H54 (cell line): ENCODE results near the gene SORCS2.

Source experiments
- DNase-seq: peaks from one replicate; pipeline ENCODE4 v3.0.0; 2011; ENCODE audit warnings: low spot score, mixed read lengths; ENCODE audit not compliant: insufficient read length
- FAIRE-seq: peaks from 3 replicates; lab custom pipeline; 2011; peaks lifted over from hg19 to GRCh38; lab: Jason Lieb, UNC
- POLR2A ChIP-seq: IDR thresholded peaks from 2 replicates; pipeline ENCODE4 v1.6.1; 2011; ENCODE audit warnings: low read depth, mild to moderate bottlenecking, low read length

The SORCS2 gene

DNA sequence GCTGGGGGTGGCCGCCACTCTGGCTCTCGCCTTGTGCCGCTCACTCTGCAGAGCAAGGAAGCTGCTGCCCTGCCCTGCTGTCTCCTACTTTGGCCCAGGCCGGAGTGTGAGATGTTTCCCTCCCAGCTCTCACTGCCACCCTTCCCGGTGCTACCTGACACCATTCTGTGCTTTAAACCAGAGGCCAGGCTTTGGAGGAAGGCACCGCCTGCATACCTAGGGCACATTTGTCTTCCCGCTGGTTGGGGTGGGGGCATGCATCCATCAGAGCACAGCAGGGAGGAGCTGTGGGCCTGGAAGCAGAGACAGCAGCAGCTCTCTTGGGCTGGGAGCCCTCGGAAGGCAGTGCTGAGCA, 339.3 kb downstream of the SORCS2 start:
- no peak for DNase-seq
- no peak for TF ChIP-seq POLR2A
- no peak for FAIRE-seq

DNA sequence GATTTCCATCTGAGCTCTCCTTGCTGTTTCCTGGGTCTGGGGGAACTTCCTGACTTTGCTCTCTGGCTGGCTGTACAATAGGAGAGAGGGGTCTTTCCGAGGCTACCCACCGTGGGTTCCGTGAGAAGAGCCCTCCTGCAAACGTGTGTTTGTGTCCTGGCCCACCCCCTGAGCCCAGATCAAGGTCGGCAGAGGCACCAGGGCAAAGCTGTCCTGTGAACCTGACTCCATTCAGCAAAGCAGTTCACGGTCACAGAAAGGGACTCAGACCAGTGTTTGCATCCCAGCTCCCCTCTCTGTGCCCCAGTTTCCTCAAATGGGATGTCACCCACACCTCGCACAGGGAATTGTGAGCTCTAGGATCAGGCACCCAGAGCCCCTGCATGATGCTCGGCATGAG, 339.7 kb downstream of the SORCS2 start:
- DNase-seq (no peak), FAIRE-seq (no peak)
- no peak for TF ChIP-seq POLR2A

DNA sequence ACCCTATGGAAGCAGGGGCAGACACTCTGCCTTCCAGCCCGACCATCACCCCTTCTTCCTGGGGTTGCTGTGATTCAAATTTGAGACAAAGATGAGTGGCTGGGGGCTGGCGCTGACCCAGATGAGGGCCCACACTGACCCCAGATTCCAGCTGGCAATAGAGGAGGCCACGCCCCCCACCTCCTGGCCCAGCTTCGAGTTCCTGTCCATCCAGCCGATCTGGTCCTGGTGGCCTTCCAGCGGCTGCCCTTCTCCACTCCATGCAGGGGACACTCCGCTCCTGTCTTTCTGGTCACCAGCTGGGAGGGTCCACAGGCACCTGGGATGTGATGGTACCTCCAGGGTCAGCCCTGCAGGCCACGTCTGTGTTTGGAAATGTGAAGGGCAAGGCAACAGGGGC, 340.9 kb downstream of the SORCS2 start:
- DNase-seq (no peak), FAIRE-seq (no peak)
- no peak for TF ChIP-seq POLR2A

DNA sequence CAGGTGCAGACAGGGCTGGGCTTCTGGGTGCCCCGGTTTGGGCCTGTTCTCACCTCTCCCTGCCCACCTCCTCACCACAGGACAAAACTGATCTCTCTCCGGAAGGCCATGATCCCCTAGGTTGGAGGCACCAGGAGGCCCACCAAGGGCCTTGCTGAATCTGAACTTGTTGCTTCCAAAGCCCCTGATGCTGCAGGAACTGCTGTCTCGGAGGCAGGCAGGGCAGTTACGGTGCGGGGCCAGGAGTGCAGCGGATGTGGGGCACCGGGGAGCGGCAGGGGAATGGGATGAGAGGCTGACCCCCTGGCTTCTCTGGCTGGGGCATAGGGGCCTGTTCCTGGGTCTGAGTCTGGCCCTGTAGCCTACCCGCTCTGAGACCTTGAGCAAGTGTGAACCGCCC, 342.8 kb downstream of the SORCS2 start:
- no peak for DNase-seq

DNA sequence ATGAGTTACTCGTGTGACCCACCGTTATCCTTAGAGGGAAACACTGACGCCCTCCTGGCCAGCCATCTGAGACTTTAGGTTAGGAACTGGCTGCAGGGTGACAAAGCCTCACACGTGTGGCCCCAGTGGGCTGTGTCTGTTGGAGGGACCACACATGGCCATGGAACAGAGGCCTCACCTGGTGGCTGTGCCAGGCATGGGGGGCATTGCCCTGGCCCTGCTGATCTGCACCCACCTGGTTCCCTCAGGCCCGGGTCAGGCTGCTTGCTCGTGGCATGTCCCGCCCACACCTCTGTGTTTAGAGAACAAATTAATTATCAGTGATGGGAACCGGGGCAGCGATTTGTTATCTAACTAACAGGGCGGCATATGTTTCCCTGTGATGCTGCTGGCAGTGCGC, 343.3 kb downstream of the SORCS2 start:
- no peak for TF ChIP-seq POLR2A
- FAIRE-seq (no peak), DNase-seq (no peak)

More for the DNA sequence above, 342.8 kb downstream of the SORCS2 start:
- FAIRE-seq = no peak
- no peak for TF ChIP-seq POLR2A

DNA sequence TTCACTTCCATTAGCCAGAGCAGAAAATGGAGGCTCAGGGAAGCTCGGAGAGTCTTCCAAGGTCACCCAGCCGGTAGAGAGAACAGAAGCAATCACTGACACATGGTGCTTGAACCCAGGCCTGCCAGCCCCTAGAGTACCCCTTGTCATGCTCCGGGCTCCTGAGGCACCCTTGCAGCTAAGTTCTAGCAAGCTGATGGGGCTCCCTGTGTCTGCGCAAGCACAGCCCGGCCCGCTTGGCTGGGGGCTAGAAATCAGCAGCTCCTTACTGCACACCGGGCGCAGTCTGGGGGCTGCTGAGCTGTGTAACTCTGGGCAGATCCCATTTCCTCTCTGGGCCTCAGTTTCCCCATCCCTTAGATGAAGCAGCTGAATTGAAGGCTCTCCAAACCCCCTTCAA, 344.5 kb downstream of the SORCS2 start:
- no peak for DNase-seq
- no peak for TF ChIP-seq POLR2A
- no peak for FAIRE-seq

DNA sequence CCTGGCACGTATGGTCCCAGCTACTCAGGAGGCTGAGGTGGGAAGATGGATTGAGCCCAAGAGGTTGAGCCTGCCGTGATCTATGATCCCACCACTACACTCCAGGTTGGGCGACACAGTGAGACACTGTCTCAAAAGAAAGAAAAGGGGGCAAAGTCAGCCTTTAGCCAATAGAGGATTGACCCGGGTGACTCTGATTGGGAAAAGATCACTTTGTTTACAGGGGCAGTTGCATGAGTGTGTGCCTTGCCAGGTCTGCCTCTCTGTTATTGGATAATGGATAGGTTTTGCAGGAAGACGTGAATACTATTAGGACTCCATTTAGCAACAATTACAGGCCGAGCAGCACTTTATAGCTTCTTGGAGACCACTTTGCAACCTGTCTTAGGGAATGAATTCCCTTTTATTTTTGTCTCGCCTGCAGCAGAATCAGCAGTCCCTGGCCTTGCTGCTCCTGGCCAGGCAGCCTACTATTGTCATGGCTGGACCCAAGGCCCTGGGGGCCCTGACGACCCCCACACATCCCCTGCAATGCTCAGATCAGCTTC, 345.6 kb downstream of the SORCS2 start:
- FAIRE-seq = no peak
- no peak for DNase-seq
- TF ChIP-seq POLR2A = no peak

DNA sequence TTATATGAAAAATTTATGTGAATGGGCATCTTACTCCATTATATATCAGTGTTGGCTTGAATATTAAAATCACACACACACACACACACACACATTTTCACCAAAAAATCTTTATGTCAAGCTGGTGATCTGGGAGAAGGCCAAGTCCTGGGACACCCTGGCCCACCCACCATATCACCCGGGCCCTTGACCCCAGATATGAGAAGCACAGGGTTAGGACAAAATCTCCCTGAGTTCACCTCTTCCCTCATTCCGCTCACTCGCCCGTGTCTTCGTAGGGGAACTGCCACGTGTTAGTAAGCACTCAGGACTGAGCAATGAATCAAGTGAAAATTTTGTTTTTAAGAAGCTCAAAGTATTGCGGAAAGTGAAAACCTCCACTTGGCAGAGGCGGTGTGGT, 346.2 kb downstream of the SORCS2 start:
- FAIRE-seq (no peak), DNase-seq (no peak)
- TF ChIP-seq POLR2A = no peak

DNA sequence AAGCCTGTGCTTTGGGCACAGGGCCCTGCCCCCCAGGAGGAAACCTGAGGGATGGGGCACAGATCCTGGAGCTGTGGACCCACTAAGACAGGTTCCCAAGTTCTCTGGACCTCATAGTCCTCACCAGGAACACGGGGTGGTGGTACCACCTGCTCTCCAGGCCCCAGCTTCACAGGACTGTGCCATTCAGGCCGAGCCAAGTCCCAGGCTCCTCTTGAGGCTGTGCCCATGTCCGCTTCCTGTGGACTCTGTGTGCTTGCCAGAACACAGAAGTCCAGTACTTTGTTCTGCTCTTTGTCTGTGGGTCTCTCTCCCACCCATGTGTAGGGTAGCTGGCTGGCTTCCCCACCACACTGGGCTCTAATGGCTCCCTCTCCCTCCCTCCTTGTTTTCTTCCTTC, 346.8 kb downstream of the SORCS2 start:
- TF ChIP-seq POLR2A = no peak
- DNase-seq (peak; percentile 20), FAIRE-seq (no peak)

DNA sequence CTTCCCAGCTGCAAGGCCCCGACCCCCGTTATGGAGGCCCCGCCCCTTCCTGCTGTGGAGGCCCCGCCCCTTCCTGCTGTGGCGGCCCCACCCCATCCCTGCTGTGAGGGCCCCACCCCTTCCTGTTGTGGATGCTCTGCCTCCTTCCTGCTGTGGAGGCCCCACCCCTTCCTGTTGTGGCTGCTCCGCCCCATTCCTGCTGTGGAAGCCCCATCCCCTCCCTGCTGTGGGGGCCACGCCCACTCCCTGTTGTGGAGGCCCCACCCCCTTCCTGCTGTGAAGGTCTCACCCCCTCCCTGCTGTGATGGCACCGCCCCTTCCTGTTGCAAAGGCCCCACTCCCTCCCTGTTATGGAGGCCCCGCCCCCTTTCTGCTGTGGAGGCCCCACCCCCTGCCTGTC, 347.3 kb downstream of the SORCS2 start:
- no peak for TF ChIP-seq POLR2A
- DNase-seq = peak; percentile 77
- no peak for FAIRE-seq

DNA sequence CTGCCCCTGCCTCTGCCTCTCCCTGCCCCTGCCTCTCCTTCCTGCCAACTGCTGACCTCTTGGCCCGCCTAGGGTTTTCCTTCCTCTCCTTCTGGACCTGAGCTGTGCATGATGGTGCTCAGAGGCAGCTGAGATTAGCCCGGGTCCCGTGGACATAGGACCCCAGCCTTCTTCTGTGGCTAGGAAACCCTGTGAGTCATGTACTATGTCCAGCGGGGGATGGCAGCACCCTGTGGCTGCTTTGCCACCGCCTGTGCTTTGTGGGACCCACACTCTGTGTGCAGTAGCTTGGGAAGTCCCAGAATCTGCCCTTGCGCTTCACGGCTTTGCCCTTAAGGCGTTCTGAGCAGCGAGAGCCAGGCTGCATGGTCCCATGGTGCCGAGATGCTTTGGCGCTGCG, 347.9 kb downstream of the SORCS2 start:
- TF ChIP-seq POLR2A = no peak
- FAIRE-seq (no peak), DNase-seq (peak; percentile 52)

DNA sequence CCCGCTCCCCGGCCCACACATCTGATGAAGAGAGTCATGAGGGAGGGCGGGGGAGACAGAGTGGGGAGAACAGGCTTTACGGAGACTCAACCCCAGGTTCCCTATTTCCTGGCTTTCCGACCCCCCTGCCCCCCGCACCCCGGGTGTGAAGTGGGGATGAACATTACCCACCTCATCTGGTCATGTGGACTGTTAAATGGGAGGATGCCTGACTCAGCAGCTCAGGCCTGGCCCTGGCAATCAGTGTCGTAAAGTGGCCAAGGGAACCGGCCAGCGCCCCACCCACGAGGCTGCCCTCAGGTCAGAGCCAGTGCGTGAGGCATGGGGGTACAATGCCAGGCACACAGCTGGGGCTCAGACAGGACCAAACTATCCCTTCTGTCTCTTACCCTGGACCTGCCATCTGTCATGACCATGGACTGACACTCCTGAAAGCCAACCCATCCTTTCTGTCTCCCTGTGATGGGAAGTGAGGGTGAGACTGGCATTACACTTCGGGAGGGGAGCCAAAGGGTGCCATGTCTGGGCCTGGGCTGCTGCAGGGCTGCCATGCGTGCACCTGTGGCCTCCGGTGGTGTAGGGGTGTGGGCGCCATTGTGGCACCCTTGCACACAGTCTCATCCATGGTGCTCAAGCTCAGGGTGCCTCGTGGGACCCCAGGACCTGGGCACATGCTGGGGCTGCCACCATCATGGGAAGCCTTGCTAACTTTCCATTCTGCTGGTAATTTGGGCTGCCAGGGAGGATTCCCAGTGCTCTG, 348.5 kb downstream of the SORCS2 start:
- FAIRE-seq (no peak), DNase-seq (peak; percentile 24)
- TF ChIP-seq POLR2A = no peak

DNA sequence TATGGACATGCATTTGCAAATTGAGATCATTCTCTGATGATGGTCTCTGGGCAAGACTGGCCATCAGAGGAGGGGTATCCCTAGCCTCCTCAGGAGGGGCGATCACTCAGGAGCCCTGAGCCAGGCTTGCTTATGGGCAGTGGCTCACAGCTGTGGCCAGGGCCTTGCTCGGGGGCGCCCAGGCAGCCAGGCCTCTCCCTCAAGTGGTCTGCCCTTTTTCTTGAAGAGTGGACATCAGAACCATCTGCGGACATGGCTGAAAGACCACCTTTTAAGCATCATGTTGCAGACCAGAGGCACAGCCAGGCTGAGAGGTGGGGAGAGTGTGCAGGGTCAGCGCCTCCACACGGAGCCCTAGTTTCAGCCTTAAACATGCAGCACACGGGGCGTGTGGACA, 349.1 kb downstream of the SORCS2 start:
- FAIRE-seq = no peak
- TF ChIP-seq POLR2A = no peak
- DNase-seq = no peak

DNA sequence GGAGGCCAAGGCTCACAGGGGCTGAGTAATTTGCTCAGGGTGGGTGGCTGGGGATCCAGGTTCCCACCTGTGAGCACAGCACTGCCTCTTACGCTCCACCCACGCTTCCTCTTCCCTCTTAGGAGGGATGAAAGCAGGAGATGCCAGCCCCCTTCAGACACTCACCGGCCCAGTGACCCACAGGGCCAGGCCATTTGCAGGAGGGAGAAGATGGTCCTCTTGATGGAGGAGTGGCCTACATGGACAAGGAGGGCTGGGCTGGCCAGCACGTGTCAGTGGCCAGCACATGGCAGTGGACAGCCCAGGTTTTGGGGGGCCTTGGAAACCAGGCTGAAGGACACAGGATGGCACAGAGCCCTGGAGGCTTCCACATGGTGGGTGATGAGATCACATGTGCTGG, 350.4 kb downstream of the SORCS2 start:
- TF ChIP-seq POLR2A = no peak
- no peak for FAIRE-seq
- DNase-seq = no peak

DNA sequence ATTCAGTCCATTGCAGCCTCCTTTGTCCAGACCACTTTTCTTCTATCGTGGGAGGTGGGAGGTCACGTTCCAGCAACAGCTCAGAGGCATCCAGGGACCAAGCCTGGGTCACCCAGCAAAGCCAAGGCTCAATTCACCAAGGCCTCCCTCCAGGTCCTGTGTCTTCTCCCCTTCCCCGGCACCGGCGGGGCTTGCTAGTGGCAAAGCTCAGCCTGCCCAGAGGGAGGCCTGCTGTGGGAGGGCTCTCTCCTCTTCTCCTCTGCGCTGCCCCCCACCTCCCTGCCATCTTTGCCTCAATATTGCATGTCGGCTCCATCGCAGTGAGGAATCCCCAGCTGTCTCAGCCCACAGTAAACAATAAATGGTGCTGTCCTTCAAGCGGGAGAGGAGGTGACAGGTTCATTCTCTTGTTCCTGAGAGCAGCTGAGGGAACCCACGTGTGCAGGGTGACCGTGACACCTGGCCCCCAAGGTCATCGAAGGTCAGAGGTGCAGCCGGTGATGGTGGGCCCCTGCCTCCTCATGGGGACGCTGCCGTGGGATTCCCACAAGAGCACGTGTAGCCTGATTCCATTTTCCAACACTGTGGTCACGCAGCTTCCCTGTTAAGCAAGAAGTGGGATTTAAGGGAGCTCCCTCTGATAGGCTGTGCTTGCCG, 353.9 kb downstream of the SORCS2 start:
- FAIRE-seq (no peak), DNase-seq (no peak)
- TF ChIP-seq POLR2A = no peak
